NCI-H1092 treated with DMSO at 0.1 percent for 48 hours (cell line): ENCODE measurements around the gene ABCC1.
"Not testable (repeated sequence)": the region's sequence is repeated elsewhere in the genome, so short reads cannot be mapped to it uniquely, and the experiment has no call there.

Experiments used
- DNase-seq: peaks from one replicate; lab custom pipeline; 2025; lab: John Stamatoyannopoulos, UW

ABCC1 gene

DNA sequence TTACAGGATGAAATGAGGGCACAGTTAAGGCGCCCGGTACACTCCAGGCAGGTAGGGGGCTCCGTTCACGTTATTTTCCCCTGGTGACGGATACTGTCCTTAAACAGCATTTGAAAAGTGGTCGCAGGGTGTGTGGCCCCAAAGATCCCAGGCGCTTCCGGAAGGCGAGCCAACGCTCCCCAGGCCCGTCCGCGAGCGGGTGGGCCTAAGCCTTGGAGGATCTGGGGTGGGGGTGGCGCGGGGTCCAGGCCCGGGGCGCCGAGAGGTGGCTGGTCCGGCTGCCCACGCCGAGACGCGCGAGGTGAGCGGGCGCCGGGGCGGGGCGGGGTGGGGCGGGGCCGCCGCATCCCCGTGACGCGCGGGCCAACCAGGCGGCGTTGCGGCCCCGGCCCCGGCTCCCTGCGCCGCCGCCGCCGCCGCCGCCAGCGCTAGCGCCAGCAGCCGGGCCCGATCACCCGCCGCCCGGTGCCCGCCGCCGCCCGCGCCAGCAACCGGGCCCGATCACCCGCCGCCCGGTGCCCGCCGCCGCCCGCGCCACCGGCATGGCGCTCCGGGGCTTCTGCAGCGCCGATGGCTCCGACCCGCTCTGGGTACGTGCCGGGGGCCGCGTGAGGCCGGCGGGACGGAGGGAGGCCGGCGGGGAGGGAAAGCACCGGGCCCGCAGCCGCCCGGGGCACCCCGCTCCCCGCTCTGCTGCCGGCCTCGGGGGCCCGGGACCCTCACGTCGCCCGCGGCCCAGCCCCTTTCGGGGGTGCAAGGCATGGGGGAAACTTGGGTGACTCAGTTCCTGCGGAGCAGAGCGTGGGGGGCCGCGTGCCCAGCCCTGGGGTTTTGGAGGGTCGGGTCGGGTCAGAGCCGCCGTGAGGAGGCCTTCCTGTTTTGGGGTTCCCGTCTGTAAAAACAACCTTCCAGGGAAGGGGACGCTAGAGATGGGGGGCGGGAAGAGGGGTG is at the start of gene ABCC1:
ABCC1 (plus strand) TSS at position 407 of the 951 bp plus-strand sequence; CDS start at position 543, 136 bp downstream.
- DNase-seq, result peak; percentile 47

DNA sequence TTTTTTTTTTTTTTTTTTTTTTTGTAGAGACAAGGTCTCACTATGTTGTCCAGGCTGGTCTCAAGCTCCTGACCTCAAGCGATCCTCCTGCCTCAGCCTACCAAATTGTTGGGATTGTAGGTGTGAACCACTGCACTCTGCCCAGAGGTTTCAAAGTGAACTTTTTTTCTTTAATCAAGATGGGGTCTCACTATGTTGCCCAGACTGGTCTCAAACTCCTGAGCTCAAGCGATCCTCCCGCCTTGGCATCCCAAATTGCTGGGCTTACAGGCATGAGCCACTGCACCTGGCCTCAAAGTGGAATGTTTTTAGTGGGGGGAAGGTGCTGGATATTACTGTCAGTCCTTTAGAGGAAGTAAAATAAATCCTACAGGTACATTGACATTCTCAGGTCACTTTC is 49.1 kb upstream of the ABCC1 start:
- DNase-seq, result no peak

DNA sequence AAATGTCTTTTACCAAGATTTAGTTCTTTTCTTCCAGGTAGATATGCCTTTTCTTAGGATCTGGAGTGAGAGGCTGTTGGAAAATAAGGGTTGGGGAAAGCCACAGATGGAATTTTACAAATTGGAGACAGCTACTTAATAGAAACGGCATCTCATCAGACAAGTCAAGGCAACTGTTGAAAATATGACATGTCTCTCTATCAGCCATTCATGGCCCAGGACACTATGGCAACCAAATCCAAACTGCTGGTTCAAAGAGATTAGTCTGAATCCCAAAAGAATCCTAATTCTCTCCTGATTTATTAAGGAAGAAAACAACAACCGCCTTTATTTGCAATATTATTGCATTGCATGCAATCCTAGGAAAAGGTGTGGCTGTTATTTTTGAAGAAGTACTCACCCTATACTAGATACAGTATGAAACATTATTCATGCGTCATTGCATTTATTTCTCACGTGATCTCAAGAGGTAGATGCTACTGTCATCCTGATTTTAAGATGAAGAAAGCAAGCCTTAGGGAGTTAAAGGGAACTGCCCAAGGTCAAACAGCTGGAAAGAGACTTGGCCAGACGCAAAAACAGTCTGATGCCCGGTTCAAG is 48.4 kb upstream of the ABCC1 start:
- DNase-seq, result no peak

DNA sequence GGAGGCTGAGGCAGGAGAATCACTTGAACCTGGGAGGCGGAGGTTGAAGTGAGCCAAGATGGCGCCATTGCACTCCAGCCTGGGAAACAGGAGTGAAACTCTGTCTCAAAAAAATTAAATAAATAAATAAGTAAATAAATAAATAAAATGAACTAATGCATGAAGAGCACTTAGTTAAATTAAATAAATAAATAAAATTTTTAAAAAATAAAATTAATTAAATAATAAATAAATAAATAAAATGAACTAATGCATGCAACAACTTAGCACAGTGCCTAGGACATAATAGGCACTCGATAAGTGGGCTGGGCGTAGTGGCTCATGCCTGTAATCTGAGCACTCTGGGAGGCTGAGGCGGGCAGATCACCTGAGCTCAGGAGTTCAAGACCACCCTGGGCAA is 45.5 kb upstream of the ABCC1 start:
- no peak for DNase-seq

DNA sequence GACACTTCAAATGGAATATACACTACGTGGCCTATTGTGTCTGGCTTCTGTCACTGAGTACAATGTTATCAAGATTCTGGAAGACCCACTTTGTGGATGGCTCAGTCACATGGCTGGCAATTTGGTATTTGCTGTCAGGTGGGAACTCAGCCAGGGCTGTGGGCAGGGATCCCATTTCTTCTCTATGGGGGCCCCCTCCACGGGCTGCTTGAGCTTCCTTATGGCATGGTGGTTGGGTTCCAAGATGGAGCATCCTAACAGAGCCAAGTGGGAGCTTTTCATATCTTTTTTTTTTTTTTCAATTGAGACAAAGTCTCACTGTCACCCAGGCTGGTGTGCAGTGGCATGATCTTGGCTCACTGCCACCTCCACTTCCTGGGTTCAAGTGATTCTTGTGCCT is 43.0 kb upstream of the ABCC1 start:
- no peak for DNase-seq

DNA sequence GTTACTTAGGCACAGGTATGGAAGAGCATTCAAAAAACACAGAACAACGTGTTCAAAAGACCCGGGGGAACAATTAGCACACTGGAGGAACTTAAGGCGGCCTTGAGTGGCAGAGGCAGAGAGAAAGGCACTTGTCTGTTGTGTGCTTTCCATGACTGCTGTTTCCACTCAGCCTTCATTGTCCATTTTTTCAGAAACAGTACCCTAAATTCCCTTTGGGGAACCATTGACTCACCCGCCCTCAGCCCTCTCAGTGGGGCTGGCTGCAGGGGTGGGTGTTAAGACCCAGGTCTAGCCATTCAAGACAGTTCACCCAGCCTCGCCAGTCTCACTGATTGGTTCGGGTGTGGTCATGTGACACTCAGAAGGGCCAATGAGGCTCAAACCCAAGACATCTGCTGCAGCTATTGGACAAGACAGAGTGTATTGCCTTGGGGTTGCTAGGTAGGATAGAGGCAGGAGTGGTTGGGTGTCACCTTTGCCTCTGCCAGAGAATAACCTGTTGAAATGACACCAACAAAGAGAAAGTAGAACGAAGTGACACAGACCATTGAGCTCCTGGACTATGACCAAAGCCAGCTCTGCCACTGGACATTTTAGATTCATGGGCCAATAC is 41.4 kb upstream of the ABCC1 start:
- DNase-seq, result peak; percentile 1

DNA sequence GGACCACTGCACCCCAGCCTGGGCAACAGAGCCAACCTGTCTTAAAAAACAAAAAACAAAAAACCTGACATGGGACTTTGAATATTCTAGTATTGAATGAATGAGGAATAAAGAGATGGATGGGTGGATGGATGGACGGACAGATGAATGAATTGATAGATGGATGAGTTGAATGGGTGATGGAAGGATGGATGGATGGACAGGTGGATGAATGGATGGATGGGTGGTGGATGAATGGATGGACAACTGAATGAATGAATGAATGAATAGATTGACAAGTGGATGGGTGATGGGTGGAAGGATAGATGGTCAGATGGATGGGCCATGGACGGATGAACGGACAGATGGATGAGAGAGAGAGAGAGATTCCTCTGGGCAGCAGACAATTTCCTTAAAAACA is 38.2 kb upstream of the ABCC1 start:
- no peak for DNase-seq

DNA sequence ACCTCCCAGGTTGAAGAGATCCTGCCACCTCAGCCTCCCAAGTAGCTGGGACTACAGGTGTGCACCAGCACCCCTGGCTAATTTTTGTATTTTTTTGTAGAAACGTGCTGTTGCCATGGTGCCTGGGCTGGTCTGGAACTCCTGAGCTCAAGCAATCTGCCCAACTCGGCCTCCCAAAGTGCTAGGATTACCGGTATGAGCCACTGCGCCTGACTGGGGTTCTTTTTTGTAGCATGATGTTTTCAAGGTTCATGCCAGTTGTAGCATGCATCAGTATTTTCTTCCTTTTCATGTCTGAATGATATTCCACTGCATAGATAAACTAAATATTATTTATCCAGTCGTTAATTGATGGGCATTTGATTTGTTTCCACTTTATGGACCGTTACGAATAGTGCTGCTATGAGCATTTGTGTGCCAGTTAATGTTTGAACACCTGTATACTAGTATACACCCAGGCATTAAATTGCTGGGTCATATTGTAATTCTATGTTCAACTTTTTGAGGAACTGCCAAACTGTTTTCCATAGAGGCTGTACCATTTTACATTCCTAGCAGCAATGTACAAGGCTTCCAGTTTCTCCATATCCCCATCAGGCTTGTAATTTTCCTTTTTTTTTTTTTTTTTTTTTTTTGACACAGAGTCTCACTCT is 36.2 kb upstream of the ABCC1 start:
- no peak for DNase-seq

DNA sequence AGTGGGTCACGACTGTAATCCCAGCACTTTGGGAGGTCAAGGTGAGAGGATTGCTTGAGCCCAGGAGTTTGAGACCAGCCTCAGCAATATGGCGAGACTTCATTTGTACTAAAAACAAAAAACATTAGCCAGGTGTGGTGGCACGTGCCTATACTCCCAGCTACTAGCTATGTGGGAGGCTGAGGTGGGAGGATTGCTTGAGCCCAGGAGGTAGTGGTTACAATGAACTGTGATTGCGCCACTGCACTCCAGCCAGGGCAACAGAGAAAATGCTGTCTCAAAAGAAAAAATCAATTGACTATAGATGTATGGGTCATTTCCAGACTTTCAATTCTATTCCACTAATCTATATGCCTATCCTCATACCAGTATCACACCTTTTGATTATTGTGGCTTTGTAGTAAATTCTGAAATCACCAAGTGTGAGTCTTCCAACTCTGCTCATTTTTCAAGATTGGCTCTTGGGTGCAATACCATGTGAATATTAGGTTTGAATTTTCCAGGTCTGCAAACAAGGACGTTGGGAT is 33.8 kb upstream of the ABCC1 start:
- DNase-seq, result no peak

DNA sequence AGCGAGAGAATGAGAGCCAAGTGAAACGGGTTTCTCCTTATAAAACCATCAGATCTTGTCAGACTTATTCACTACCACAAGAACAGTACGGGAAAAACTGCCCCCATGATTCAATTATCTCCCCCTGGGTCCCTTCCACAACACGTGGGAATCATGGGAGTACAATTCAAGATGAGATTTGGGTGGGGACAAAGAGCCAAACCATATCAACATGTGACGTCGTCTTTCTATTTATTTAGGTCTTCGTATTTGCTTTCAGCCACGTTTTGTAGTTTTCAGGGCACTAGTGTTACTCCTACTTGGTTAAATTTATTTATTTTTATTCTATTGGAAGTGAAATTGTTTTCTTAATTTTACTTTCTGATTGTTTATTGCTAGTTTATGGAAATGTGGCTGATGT is 33.1 kb upstream of the ABCC1 start:
- no peak for DNase-seq

DNA sequence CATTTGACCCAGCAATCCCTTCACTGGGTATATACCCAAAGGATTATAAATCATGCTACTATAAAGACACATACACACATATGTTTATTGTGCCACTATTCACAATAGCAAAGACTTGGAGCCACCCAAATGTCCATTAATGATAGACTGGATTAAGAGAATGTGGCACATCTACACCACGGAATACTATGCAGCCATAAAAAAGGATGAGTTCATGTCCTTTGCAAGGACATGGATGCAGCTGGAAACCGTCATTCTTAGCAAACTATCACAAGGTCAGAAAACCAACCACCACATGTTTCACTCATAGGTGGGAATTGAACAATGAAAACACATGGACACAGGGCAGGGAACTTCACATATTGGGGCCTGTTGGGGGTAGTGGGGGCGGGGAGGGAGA is 31.1 kb upstream of the ABCC1 start:
- DNase-seq, result not testable (repeated sequence)

DNA sequence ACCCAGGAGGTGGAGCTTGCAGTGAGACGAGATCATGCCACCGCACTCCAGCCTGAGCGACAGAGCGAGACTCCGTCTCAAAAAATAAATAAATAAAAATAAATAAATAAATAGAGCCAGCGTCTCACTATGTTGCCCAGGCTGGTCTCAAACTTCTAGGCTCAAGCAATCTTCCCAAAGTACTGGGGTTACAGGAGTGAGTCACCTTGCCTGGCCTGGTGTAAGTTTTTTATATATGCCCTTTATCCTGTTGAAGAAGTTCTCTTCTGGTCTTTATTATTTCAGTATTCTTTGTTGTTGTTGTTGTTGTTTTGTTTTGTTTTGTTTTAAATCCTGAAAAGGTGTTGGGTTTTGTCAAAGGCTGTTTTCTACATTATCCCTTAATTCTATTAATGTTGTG is 30.1 kb upstream of the ABCC1 start:
- no peak for DNase-seq

DNA sequence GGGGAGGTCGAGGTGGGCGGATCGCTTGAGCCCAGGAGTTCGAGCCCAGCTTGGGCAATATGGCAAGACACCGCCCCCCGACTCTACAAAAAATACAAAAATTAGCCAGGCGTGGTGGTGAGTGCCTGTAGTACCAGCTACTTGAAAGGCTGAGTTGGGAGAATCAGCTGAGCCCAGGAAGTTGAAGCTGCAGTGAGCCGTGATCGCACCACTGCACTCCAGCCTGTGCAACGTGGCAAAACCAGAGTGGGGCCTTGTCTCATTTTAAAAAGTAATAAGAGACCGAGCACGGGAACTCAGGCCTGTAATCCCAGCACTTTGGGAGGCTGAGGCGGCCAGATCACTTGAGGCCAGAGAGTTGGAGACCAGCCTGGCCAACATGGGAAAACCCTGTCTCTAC is 24.4 kb upstream of the ABCC1 start:
- no peak for DNase-seq

DNA sequence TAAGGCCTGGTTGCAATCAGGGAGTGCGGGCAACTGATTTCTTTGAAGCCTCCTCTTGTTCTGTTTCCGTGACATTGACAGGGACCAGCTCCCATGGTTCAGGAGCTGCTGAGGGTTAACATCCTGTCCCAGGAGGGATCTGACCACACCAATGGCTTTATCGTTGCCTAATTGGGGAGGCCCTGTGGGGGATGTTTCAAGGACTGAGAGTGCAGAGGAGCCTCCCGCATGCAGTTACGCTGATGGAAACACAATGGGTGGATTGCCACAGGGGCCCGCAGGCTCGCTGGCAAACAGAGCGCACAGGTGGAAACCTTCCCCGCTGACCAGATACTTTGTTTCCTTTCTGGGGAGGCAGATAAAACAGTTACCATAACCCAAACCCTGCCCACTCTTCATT is 23.8 kb upstream of the ABCC1 start:
- DNase-seq, result no peak

DNA sequence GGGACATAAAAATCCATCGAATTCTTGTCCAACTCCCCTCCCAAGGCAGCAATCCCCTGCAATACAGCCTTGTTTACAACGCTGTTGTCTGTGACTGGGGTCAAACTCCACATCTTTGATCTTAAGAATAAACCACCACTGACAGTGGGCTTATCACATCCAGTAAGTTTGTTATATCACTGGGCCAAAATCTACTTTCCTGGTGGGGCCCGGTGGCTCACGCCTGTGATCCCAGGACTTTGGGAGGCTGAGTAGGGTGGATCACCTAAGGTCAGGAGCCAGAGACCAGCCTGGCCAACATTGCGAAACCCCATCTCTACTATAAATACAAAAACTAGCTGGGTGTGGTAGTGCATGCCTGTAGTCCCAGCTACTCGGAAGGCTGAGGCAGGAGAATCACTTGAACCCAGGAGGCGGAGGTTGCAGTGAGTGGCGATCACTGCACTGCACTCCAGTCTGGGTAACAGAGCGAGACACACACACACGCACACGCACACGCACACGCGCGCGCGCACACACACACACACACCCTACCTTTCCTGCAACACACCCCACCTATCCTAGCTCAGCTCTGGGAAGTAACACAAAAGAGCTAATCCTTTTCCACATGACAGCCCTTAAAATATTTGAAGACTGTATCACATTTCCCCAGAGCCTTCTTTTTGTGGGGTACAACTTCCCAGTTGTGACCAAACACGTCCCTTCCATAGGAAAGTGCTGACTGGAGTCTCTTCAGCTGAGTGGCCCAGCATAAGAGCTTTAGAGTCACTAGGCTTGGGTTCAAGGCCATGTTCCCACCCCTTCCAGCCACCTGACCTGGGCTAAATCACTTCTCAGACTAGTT is 20.9 kb upstream of the ABCC1 start:
- no peak for DNase-seq

DNA sequence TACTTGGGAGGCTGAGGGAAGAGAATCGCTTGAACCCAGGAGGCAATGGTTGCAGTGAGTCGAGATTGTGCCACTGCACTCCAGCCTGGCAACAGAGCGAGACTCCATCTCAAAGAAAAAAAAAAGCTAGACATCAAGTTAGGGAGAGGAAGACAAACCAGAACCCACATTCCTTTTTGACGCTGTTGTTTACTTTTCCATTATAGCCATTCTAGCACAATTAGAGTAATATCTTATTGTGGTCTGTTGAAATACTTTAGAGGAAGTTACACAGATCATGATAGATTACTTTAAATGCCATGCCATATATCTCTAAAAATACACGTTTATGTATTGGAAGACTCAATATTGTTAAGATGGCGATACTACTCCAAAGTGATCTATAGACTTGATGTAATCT is 16.5 kb upstream of the ABCC1 start:
- DNase-seq, result no peak

DNA sequence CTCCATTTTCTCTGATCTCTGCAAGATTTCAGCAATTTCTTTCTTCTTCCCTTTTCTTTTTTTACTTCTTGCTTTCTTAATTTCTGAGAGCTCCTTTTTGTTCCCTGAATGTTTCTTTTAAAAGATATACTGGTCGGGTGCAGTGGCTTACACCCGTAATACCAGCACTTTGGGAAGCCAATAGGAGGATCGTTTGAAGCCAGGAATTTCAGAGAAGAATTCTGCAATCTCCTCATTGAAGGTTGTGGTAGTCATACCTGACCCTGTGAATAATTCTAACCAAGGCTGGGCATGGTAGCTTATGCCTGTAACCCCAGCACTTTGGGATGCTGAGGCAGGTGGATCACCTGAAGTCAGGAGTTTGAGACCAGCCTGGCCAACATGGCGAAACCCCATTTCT is 15.6 kb upstream of the ABCC1 start:
- no peak for DNase-seq

DNA sequence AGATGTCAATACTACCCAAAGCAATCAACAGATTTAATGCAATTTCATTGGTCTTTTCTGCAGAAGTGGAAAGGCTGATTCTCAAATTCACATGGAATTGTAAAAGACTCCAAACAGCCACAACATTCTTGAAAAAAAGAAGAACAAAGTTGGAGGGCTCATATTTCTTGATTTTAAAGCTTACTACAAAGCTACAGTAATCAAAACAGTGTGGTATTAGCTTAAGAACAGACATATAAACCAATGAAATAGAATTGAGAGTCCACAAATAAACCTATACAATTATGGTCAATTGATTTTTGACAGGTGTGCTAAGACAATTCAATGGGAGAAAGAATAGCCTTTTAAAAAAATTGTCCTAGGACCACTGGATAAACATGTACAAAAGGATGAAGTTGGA is 14.4 kb upstream of the ABCC1 start:
- DNase-seq, result no peak

DNA sequence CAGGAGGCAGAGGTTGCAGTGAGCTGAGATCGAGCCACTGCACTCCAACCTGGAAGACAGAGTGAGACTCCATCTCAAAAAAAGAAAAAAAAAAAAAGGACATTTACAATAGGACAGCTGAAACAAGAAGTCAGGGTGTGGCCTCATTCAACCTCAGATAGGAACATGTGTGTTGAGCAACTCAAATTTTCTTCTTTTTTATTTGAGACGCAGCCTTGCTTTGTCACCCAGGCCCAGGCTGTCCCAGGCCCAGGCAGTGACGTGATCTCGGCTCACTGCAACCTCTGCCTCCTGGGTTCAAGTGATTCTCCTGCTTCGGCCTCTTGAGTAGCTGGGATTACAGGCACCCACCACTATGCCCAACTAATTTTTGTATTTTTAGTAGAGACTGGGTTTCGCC is 12.6 kb upstream of the ABCC1 start:
- not testable (repeated sequence) for DNase-seq

DNA sequence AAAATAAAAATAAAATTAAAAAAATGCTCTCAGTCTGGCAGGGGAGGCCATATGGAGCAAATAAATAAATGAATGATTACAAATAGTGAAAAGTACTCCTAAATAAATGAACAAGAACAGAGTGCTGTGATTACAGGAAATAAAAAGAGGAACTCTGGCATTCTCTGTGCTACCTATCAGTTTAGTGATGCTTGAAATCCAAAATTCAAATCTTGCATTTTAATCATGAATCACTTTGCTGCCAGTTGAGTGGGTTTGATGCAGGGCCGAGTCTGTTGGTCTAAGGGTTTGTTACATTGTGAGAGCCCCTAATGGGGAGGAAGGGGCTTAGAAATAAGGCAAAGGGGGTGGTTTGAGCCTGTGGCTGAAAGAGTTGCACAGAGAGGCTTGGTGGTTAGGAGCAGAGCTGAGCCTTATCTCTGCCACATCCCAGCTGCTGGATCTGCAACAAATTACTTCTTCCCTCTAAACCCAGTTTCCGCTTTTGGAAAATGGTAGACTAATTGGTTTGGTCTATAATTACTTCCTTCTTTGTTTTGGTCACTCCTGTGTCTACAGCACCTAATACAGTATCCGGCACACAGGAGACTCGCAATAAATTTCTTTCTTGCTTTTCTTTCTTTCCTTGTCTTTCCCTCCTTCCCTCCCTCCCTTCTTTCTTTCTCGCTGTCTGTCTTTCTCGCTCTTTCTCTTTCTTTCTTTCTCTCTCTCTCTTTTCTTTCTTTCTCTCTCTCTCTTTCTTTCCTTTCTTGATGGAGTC is 6.3 kb upstream of the ABCC1 start:
- no peak for DNase-seq
